Uterus (tissue), 4 donors: Measurements from ENCODE around the gene CIB4. TPM values are rescaled to one million over a fixed set of nuclear protein-coding genes. Genes with fewer than 3 reads are reported as not detected.

ENCODE experiments used
- DNase-seq, 2 donors: peaks; one replicate each; pipeline ENCODE4 v3.0.0-alpha.2; 2019 to 2020
- H3K27ac ChIP-seq, 2 donors: fragments of 200-600 bp; sonication (generic); 1 replicate in 1 of 2; 2 replicates in 1 of 2; pipeline ENCODE4 v1.5.1; 2016 to 2018
- H3K27me3 ChIP-seq, 2 donors: fragments of 200-600 bp; sonication (generic); one replicate each; pipeline ENCODE4 v1.5.1; 2018 to 2019; ENCODE audit warnings: control low read depth in 1 of 2
- H3K36me3 ChIP-seq, 2 donors: fragments of 200-600 bp; sonication (generic); one replicate each; pipeline ENCODE4 v1.5.1; 2019; ENCODE audit warnings: control low read depth in 1 of 2
- H3K4me1 ChIP-seq, 2 donors: fragments of 200-600 bp; sonication (generic); one replicate each; pipeline ENCODE4 v1.5.1; 2018 to 2019; ENCODE audit warnings: control low read depth in 1 of 2
- H3K4me3 ChIP-seq, 2 donors: fragments of 200-600 bp; sonication (generic); 1 replicate in 1 of 2; 2 replicates in 1 of 2; pipeline ENCODE4 v1.5.1; 2018 to 2019; ENCODE audit warnings: mild to moderate bottlenecking in 1 of 2
- H3K9me3 ChIP-seq, 2 donors: fragments of 200-600 bp; sonication (generic); one replicate each; pipeline ENCODE4 v1.5.1; 2019; ENCODE audit warnings: control low read depth in 1 of 2
- CTCF ChIP-seq, 4 experiments: fragments of 200-600 bp in 2 of 4; fragments of 450-650 bp in 2 of 4; sonication (generic) in 2 of 4; IDR thresholded peaks; one replicate each; pipeline ENCODE4 v1.5.1; 2016 to 2019; ENCODE audit warnings: antibody characterized with exemption in 4 of 4, mild to moderate bottlenecking in 2 of 4, moderate library complexity in 1 of 4
- POLR2A ChIP-seq, 2 donors: fragments of 450-650 bp; IDR thresholded peaks; one replicate each; pipeline ENCODE4 v1.6.1; 2016; ENCODE audit warnings: antibody characterized with exemption in 2 of 2, mild to moderate bottlenecking in 1 of 2, moderate library complexity in 1 of 2
- intact Hi-C: fragments of 100-400 bp; cut with DNase I; formaldehyde crosslinking; loops from one replicate; pipeline ENCODE4 v1.15.1; 2023; ENCODE audit warnings: low total_unique reads
- total RNA-seq, 4 donors: library from RNA; depleted of rRNA in 3 of 4; stranded (reverse); fragments of >200 nt in 3 of 4; gene quantifications; one replicate each; pipeline versions ENCODE4 v1.1.0 to v1.2.4, GENCODE V29; 2014 to 2023
- donor health status: DM: yes; HTN: yes; CAD: no.

CIB4 gene
- total RNA-seq, 4 donors from 2014 or later, result 0.61 TPM; not detected in 3

GRCh38 chr2:26630669-26631360 is 10.4 kb downstream of the CIB4 start:
- Histone ChIP-seq H3K27ac (no peak overlapping the region), H3K36me3 (no peaks in the 10 kb centered on the region), H3K4me1 (no peaks in the 10 kb centered on the region), H3K9me3 (no peaks in the 10 kb centered on the region), H3K4me3 (no peak overlapping the region), H3K27me3 (no peaks in the 10 kb centered on the region)
- DNase-seq, result no peak
- intact Hi-C loops, result no loop called here
- TF ChIP-seq POLR2A (IDR thresholded peaks at IDR 0.05) (no peak), CTCF (IDR thresholded peaks at IDR 0.05) (no peak)

- no peaks in the 10 kb centered on the region for H3K9me3 ChIP-seq
- no peak overlapping the region for H3K4me3 ChIP-seq
- intact Hi-C loops, result no loop called here
- no peak for TF ChIP-seq CTCF (IDR thresholded peaks at IDR 0.05)
- no peak for TF ChIP-seq POLR2A (IDR thresholded peaks at IDR 0.05)
- H3K4me1 ChIP-seq, result no peaks in the 10 kb centered on the region
- no peak overlapping the region for H3K27ac ChIP-seq
- H3K27me3 ChIP-seq, result no peaks in the 10 kb centered on the region
- H3K36me3 ChIP-seq, result no peaks in the 10 kb centered on the region
- no peak for DNase-seq
Observed at GRCh38 chr2:26630235-26630634, 10.9 kb downstream of the CIB4 start.

GRCh38 chr2:26629751-26630150 is 11.4 kb downstream of the CIB4 start:
- Histone ChIP-seq H3K4me3 (no peak overlapping the region), H3K27me3 (no peaks in the 10 kb centered on the region), H3K9me3 (no peaks in the 10 kb centered on the region), H3K36me3 (no peaks in the 10 kb centered on the region), H3K27ac (no peak overlapping the region), H3K4me1 (no peaks in the 10 kb centered on the region)
- DNase-seq, result no peak
- intact Hi-C loops, result no loop called here
- TF ChIP-seq POLR2A (IDR thresholded peaks at IDR 0.05) (no peak), CTCF (IDR thresholded peaks at IDR 0.05) (no peak)

GRCh38 chr2:26629346-26629630 is 11.9 kb downstream of the CIB4 start:
- Histone ChIP-seq H3K36me3 (no peaks in the 10 kb centered on the region), H3K27ac (no peak overlapping the region), H3K4me3 (no peak overlapping the region), H3K4me1 (no peaks in the 10 kb centered on the region), H3K9me3 (no peaks in the 10 kb centered on the region), H3K27me3 (no peaks in the 10 kb centered on the region)
- no peak for DNase-seq
- no peak for TF ChIP-seq CTCF (IDR thresholded peaks at IDR 0.05)
- no peak for TF ChIP-seq POLR2A (IDR thresholded peaks at IDR 0.05)
- intact Hi-C loops, result no loop called here

GRCh38 chr2:26628561-26629345 is 12.4 kb downstream of the CIB4 start:
- DNase-seq, result no peak
- TF ChIP-seq POLR2A (IDR thresholded peaks at IDR 0.05) (no peak), CTCF (IDR thresholded peaks at IDR 0.05) (no peak)
- H3K36me3 ChIP-seq, result no peaks in the 10 kb centered on the region
- H3K27me3 ChIP-seq, result no peaks in the 10 kb centered on the region
- no peaks in the 10 kb centered on the region for H3K9me3 ChIP-seq
- no peaks in the 10 kb centered on the region for H3K4me1 ChIP-seq
- no peak overlapping the region for H3K4me3 ChIP-seq
- intact Hi-C loops, result no loop called here
- no peak overlapping the region for H3K27ac ChIP-seq
